CD4-positive, alpha-beta memory T cell (primary cell): ENCODE results near the gene ZWILCH. TPM values are rescaled to one million over a fixed set of nuclear protein-coding genes. Genes with fewer than 3 reads are reported as not detected.

ENCODE experiments used
- CTCF ChIA-PET: fragments of 350-600 bp; sonication (Branson Sonifier 250); formaldehyde crosslinking; loops from one replicate; lab custom pipeline; 2021; ENCODE audit warnings: inconsistent platforms; ENCODE audit not compliant: partially characterized antibody; lab: Charles Lee
- POLR2A ChIA-PET: fragments of 350-600 bp; sonication (Branson Sonifier 250); formaldehyde crosslinking; loops from one replicate; lab custom pipeline; 2021; ENCODE audit not compliant: partially characterized antibody; lab: Charles Lee
- DNase-seq, 5 donors: peaks; one replicate each; pipeline versions ENCODE4 v3.0.0 to v3.0.0-alpha.2; 2020 to 2022; ENCODE audit warnings: mixed read lengths in 1 of 5
- H3K27ac ChIP-seq: one replicate; pipeline ENCODE4 v1.7.0; 2013; ENCODE audit warnings: low read depth, low read length
- H3K27me3 ChIP-seq: 2 replicates; pipeline ENCODE4 v1.7.0; 2013; ENCODE audit warnings: mild to moderate bottlenecking, low read length, moderate library complexity; ENCODE audit not compliant: insufficient read depth
- H3K36me3 ChIP-seq: 2 replicates; pipeline ENCODE4 v1.7.0; 2013; ENCODE audit warnings: mild to moderate bottlenecking, low read length, moderate library complexity; ENCODE audit not compliant: insufficient read depth
- H3K4me1 ChIP-seq: 2 replicates; pipeline ENCODE4 v1.7.0; 2013; ENCODE audit warnings: mild to moderate bottlenecking, low read length, moderate library complexity; ENCODE audit not compliant: insufficient read depth
- H3K4me3 ChIP-seq, 2 donors: one replicate each; pipeline ENCODE4 v1.7.0; 2013; ENCODE audit warnings: low read length in 2 of 2, mild to moderate bottlenecking in 1 of 2
- H3K9me3 ChIP-seq, 2 donors: one replicate each; pipeline ENCODE4 v1.7.0; 2013; ENCODE audit warnings: low read length in 2 of 2, control low read depth in 1 of 2; ENCODE audit not compliant: control insufficient read depth in 1 of 2
- H3K27ac Mint-ChIP-seq, 7 donors: one replicate each; pipeline ENCODE4 v1.8.0; 2020 to 2021; ENCODE audit warnings: mixed read lengths in 7 of 7, mild to moderate bottlenecking in 6 of 7, inconsistent platforms in 3 of 7, moderate library complexity in 3 of 7
- H3K27me3 Mint-ChIP-seq, 2 donors: one replicate each; pipeline ENCODE4 v1.8.0; 2020 to 2021; ENCODE audit warnings: mixed read lengths in 2 of 2
- H3K36me3 Mint-ChIP-seq, 2 donors: one replicate each; pipeline ENCODE4 v1.8.0; 2020 to 2021; ENCODE audit warnings: mixed read lengths in 2 of 2, inconsistent platforms in 1 of 2, mild to moderate bottlenecking in 1 of 2
- H3K4me1 Mint-ChIP-seq, 4 donors: one replicate each; pipeline ENCODE4 v1.8.0; 2020 to 2021; ENCODE audit warnings: mixed read lengths in 4 of 4, mild to moderate bottlenecking in 1 of 4
- H3K4me3 Mint-ChIP-seq, 8 donors: one replicate each; pipeline ENCODE4 v1.8.0; 2020 to 2021; ENCODE audit warnings: mixed read lengths in 8 of 8, mild to moderate bottlenecking in 7 of 8, moderate library complexity in 6 of 8, inconsistent platforms in 3 of 8
- H3K9me3 Mint-ChIP-seq, 8 donors: one replicate each; pipeline ENCODE4 v1.8.0; 2020 to 2021; ENCODE audit warnings: mixed read lengths in 8 of 8, mild to moderate bottlenecking in 5 of 8, inconsistent platforms in 3 of 8, moderate library complexity in 1 of 8
- intact Hi-C: fragments of 100-400 bp; cut with micrococcal nuclease; formaldehyde crosslinking; loops from one replicate; pipeline ENCODE4 v1.15.1; 2023
- polyA plus RNA-seq, 2 donors: library from polyadenylated mRNA; unstranded; fragments of 300-500 nt; fragmentation: Illumina TruSeq; gene quantifications; one replicate each; pipeline ENCODE4 v1.2.3, GENCODE V29; 2021
- total RNA-seq, 2 experiments: library from RNA; stranded (reverse); gene quantifications; one replicate each; pipeline ENCODE4 v1.2.3, GENCODE V29; 2021

The ZWILCH gene
- total and polyA plus RNA-seq, 4 experiments from 2014 or later = 5.1 to 7.2 (median 6.4) TPM

GRCh38 chr15:66476535-66476934 is 28.6 kb upstream of the ZWILCH start:
- Mint-ChIP-seq H3K27ac (peak overlapping the region; percentile 9 to 90 (median 52)), H3K36me3 (peaks cover 9 to 21% of the 10 kb centered on the region in 2 donors), H3K4me1 (peaks cover 18 to 40% (median 29%) of the 10 kb centered on the region in 4 donors), H3K27me3 (no peaks in the 10 kb centered on the region), H3K4me3 (no peak overlapping the region), H3K9me3 (peaks cover 0 to 2% (median 0%) of the 10 kb centered on the region in 8 donors)
- intact Hi-C loops = no loop called here
- no peak overlapping the region for H3K27ac ChIP-seq
- no peak for DNase-seq
- H3K36me3 ChIP-seq = peaks cover 8% of the 10 kb centered on the region
- CTCF ChIA-PET = no interaction called here
- H3K9me3 ChIP-seq = no peaks in the 10 kb centered on the region
- H3K4me1 ChIP-seq = peaks cover 14% of the 10 kb centered on the region
- no peaks in the 10 kb centered on the region for H3K27me3 ChIP-seq
- H3K4me3 ChIP-seq = no peak overlapping the region
- POLR2A ChIA-PET = no interaction called here

- H3K9me3 ChIP-seq = no peaks in the 10 kb centered on the region
- intact Hi-C loops = no loop called here
- H3K27me3 ChIP-seq = no peaks in the 10 kb centered on the region
- CTCF ChIA-PET = no interaction called here
- peaks cover 13% of the 10 kb centered on the region for H3K36me3 ChIP-seq
- no peak overlapping the region for H3K4me3 ChIP-seq
- no peak overlapping the region for H3K4me3 Mint-ChIP-seq
- H3K4me1 ChIP-seq = peaks cover 11% of the 10 kb centered on the region
- H3K27ac Mint-ChIP-seq = peak overlapping the region; percentile 42 to 90 (median 81)
- H3K9me3 Mint-ChIP-seq = peaks cover 0 to 2% (median 0%) of the 10 kb centered on the region in 8 donors
- peaks cover 14 to 25% of the 10 kb centered on the region in 2 donors for H3K36me3 Mint-ChIP-seq
- no peak overlapping the region for H3K27ac ChIP-seq
- POLR2A ChIA-PET = no interaction called here
- peaks cover 17 to 35% (median 27%) of the 10 kb centered on the region in 4 donors for H3K4me1 Mint-ChIP-seq
- DNase-seq = no peak
- no peaks in the 10 kb centered on the region for H3K27me3 Mint-ChIP-seq
Observed at GRCh38 chr15:66477011-66477410, 28.1 kb upstream of the ZWILCH start.

GRCh38 chr15:66480267-66480666 is 24.9 kb upstream of the ZWILCH start:
- Mint-ChIP-seq H3K27ac (peak overlapping the region in 2 of 7 donors; percentile 23 to 78), H3K9me3 (peaks cover 0 to 2% (median 0%) of the 10 kb centered on the region in 8 donors), H3K27me3 (no peaks in the 10 kb centered on the region), H3K4me3 (no peak overlapping the region), H3K4me1 (peaks cover 14 to 22% (median 17%) of the 10 kb centered on the region in 4 donors), H3K36me3 (peaks cover 33 to 47% of the 10 kb centered on the region in 2 donors)
- Histone ChIP-seq H3K4me3 (no peak overlapping the region), H3K27ac (no peak overlapping the region), H3K4me1 (no peaks in the 10 kb centered on the region), H3K27me3 (no peaks in the 10 kb centered on the region), H3K9me3 (no peaks in the 10 kb centered on the region), H3K36me3 (peaks cover 23% of the 10 kb centered on the region)
- intact Hi-C loops = no loop called here
- no peak for DNase-seq
- ChIA-PET CTCF (no interaction called here), POLR2A (no interaction called here)

GRCh38 chr15:66481107-66481856 is 23.8 kb upstream of the ZWILCH start:
- H3K36me3 Mint-ChIP-seq = peaks cover 33 to 48% of the 10 kb centered on the region in 2 donors
- no peak for DNase-seq
- peaks cover 25% of the 10 kb centered on the region for H3K36me3 ChIP-seq
- H3K4me1 Mint-ChIP-seq = peaks cover 11 to 18% (median 14%) of the 10 kb centered on the region in 4 donors
- POLR2A ChIA-PET = no interaction called here
- no peaks in the 10 kb centered on the region for H3K4me1 ChIP-seq
- H3K27me3 ChIP-seq = no peaks in the 10 kb centered on the region
- peak overlapping the region in 4 of 7 donors; percentile 23 to 78 (median 64) for H3K27ac Mint-ChIP-seq
- intact Hi-C loops = no loop called here
- no peak overlapping the region for H3K4me3 ChIP-seq
- H3K9me3 ChIP-seq = no peaks in the 10 kb centered on the region
- H3K4me3 Mint-ChIP-seq = no peak overlapping the region
- H3K27ac ChIP-seq = no peak overlapping the region
- no peaks in the 10 kb centered on the region for H3K27me3 Mint-ChIP-seq
- CTCF ChIA-PET = interaction anchor here (0.9 kb wide), 2 partner anchors 17 to 71 kb away, joined by 3 read pairs; no protein-coding TSS in a partner anchor
- peaks cover 0 to 2% (median 0%) of the 10 kb centered on the region in 8 donors for H3K9me3 Mint-ChIP-seq

GRCh38 chr15:66482539-66482938 is 22.6 kb upstream of the ZWILCH start:
- no peak overlapping the region for H3K4me3 ChIP-seq
- H3K36me3 ChIP-seq = peaks cover 37% of the 10 kb centered on the region
- Mint-ChIP-seq H3K4me1 (peaks cover 7 to 15% (median 8%) of the 10 kb centered on the region in 4 donors), H3K36me3 (peaks cover 33 to 54% of the 10 kb centered on the region in 2 donors), H3K4me3 (no peak overlapping the region), H3K27me3 (no peaks in the 10 kb centered on the region), H3K27ac (peak overlapping the region in 3 of 7 donors; percentile 24 to 75 (median 67)), H3K9me3 (no peaks in the 10 kb centered on the region)
- DNase-seq = no peak
- no peaks in the 10 kb centered on the region for H3K27me3 ChIP-seq
- no peak overlapping the region for H3K27ac ChIP-seq
- ChIA-PET POLR2A (no interaction called here), CTCF (no interaction called here)
- intact Hi-C loops = no loop called here
- no peaks in the 10 kb centered on the region for H3K4me1 ChIP-seq
- H3K9me3 ChIP-seq = no peaks in the 10 kb centered on the region

- Histone ChIP-seq H3K27me3 (no peaks in the 10 kb centered on the region), H3K4me1 (no peaks in the 10 kb centered on the region), H3K9me3 (no peaks in the 10 kb centered on the region), H3K4me3 (no peak overlapping the region), H3K27ac (no peak overlapping the region), H3K36me3 (peaks cover 44% of the 10 kb centered on the region)
- peak overlapping the region in 3 of 7 donors; percentile 29 to 59 (median 57) for H3K27ac Mint-ChIP-seq
- POLR2A ChIA-PET = no interaction called here
- no peaks in the 10 kb centered on the region for H3K27me3 Mint-ChIP-seq
- H3K9me3 Mint-ChIP-seq = no peaks in the 10 kb centered on the region
- H3K4me1 Mint-ChIP-seq = peaks cover 7 to 15% (median 8%) of the 10 kb centered on the region in 4 donors
- CTCF ChIA-PET = no interaction called here
- no peak overlapping the region for H3K4me3 Mint-ChIP-seq
- peaks cover 35 to 60% of the 10 kb centered on the region in 2 donors for H3K36me3 Mint-ChIP-seq
- intact Hi-C loops = no loop called here
- no peak for DNase-seq
Observed at GRCh38 chr15:66483131-66483566, 22.0 kb upstream of the ZWILCH start.

- no peak overlapping the region for H3K4me3 ChIP-seq
- ChIA-PET CTCF (interaction anchor here (0.9 to 1.2 kb wide), 4 partner anchors 12 to 99 kb away, joined by 3 read pairs; partner anchors contain the start of gene SNAPC5), POLR2A (interaction anchor here (1.6 to 1.7 kb wide), 2 partner anchors 10 to 13 kb away, joined by 4 to 8 read pairs; partner anchors contain the start of gene SNAPC5)
- no peak for DNase-seq
- Mint-ChIP-seq H3K4me1 (peaks cover 1 to 14% (median 6%) of the 10 kb centered on the region in 4 donors), H3K27ac (peak overlapping the region in 6 of 7 donors; percentile 22 to 72 (median 50)), H3K4me3 (no peak overlapping the region), H3K36me3 (peaks cover 41 to 70% of the 10 kb centered on the region in 2 donors), H3K27me3 (no peaks in the 10 kb centered on the region), H3K9me3 (no peaks in the 10 kb centered on the region)
- H3K4me1 ChIP-seq = no peaks in the 10 kb centered on the region
- H3K27me3 ChIP-seq = no peaks in the 10 kb centered on the region
- H3K27ac ChIP-seq = no peak overlapping the region
- peaks cover 58% of the 10 kb centered on the region for H3K36me3 ChIP-seq
- no peaks in the 10 kb centered on the region for H3K9me3 ChIP-seq
- intact Hi-C loops = no loop called here
Observed at GRCh38 chr15:66484539-66485112, 20.5 kb upstream of the ZWILCH start.
